HepG2 (cell line): ENCODE results near the gene DUOXA1.

Experiments used
- CEBPZ ChIP-seq: IDR thresholded peaks from 2 replicates; pipeline ENCODE4 v1.6.1; 2012; ENCODE audit warnings: low read length, improper control_type of control experiment
- CTCF ChIP-seq: sonication (generic); formaldehyde crosslinking; IDR thresholded peaks from 2 replicates; pipeline ENCODE4 v1.5.0; 2020; ENCODE audit warnings: mild to moderate bottlenecking, missing genetic modification reagents, moderate library complexity
- SOX13 ChIP-seq, 3 experiments: fragments of 450-650 bp in 1 of 3; sonication (generic) in 1 of 3; formaldehyde crosslinking in 1 of 3; IDR thresholded peaks in 2 of 3; conservative IDR thresholded peaks in 1 of 3; 2 replicates each; pipeline versions ENCODE4 v1.5.0 to v1.6.1; 2016 to 2020; ENCODE audit warnings: antibody characterized with exemption in 1 of 3, mild to moderate bottlenecking in 1 of 3, missing compliant biosample characterization in 1 of 3, missing genetic modification reagents in 1 of 3, moderate library complexity in 1 of 3
- ZNF777 ChIP-seq: sonication (generic); formaldehyde crosslinking; IDR thresholded peaks from 2 replicates; pipeline ENCODE4 v1.4.0; 2020; ENCODE audit warnings: missing genetic modification reagents

GRCh38 chr15:45157974-45158373, 28.3 kb upstream of the DUOXA1 start:
- no peak for TF ChIP-seq CEBPZ
- TF ChIP-seq ZNF777 (CRISPR knock-in tag) = no peak
- TF ChIP-seq CTCF (CRISPR knock-in tag) = no peak
- TF ChIP-seq SOX13 (IDR thresholded peaks at IDR 0.05) = no peak
- no peak for TF ChIP-seq SOX13 (CRISPR knock-in tag; conservative IDR thresholded peaks at IDR 0.05 in 1 of 2, IDR thresholded peaks at IDR 0.05 in 1 of 2)
